ENCODE results near the gene HCFC1R1. TPM values are rescaled to one million over a fixed set of nuclear protein-coding genes. Genes with fewer than 3 reads are reported as not detected.

The HCFC1R1 gene
- total and polyA plus RNA-seq, 2 of the 8 experiments (the other 6 are each of a cell fraction or from before 2014, with no cell fraction given): 72.7 to 138 TPM

DNA sequence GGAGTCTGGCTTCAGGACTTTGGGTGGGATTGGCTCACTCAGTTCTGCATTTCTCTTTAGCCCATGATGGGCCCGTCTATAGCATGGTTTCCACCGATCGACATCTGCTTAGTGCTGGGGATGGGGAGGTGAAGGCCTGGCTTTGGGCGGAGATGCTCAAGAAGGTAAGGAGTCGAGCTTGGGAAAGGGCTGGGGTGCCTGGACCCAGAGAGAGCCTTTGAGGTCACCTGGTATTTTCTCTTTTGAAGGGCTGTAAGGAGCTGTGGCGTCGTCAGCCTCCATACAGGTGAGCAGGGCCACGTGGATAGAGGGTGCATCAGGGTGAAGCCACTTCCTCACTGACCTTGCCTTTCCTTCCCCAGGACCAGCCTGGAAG, 2.2 kb upstream of the HCFC1R1 start:
- Histone ChIP-seq H2BK120ac (replicated peaks; ENCODE audit: low read depth, low read length) (no peak overlapping the region), H3K56ac (replicated peaks; ENCODE audit: insufficient read length, low read depth, low read length) (no peak overlapping the region), H3K23ac (ENCODE audit: insufficient read length) (no peak overlapping the region), H2BK15ac (ENCODE audit: low read length) (no peak overlapping the region), H3K14ac (ENCODE audit: insufficient read length) (no peak overlapping the region), H3K27ac (ENCODE audit: low read depth, low read length) (no peak overlapping the region), H3K9me3 (ENCODE audit: insufficient read depth in 2 of 2, low read depth in 1 of 2, low read length in 1 of 2) (no peaks in the 10 kb centered on the region), H3K36me3 (ENCODE audit: control insufficient read depth in 2 of 4, insufficient read depth in 4 of 4, low read length in 3 of 4) (peaks cover 0 to 21% (median 11%) of the 10 kb centered on the region in 4 experiments; a peak in 7 of 8 replicates), H3K79me2 (ENCODE audit: control insufficient read depth in 1 of 2, insufficient read depth in 2 of 2, low read length in 2 of 2) (no peaks in the 10 kb centered on the region), H2BK12ac (ENCODE audit: low read depth, low read length) (no peak overlapping the region), H2AK5ac (ENCODE audit: low read depth, low read length) (no peak overlapping the region), H4K8ac (ENCODE audit: extremely low read depth, insufficient read depth, low read length) (no peak overlapping the region), H3K27me3 (replicated peaks in 1 of 4; ENCODE audit: control insufficient read depth in 3 of 4, extremely low read depth in 1 of 4, insufficient read depth in 3 of 4, low read length in 3 of 4) (no peaks in the 10 kb centered on the region), H4K5ac (ENCODE audit: insufficient read length, low read depth, low read length) (no peak overlapping the region), H2BK5ac (ENCODE audit: low read depth, low read length) (no peak overlapping the region), H3K79me1 (ENCODE audit: low read depth, low read length) (no peaks in the 10 kb centered on the region), H4K91ac (replicated peaks; ENCODE audit: insufficient read length, low read length) (no peak overlapping the region), H2AFZ (ENCODE audit: low read length) (no peak overlapping the region), H3K9ac (replicated peaks in 1 of 4; ENCODE audit: extremely low read depth in 1 of 4, low read depth in 3 of 4, low read length in 3 of 4) (no peak overlapping the region), H3K4me3 (ENCODE audit: extremely low read depth in 1 of 4, insufficient read depth in 2 of 4, low read depth in 3 of 4, low read length in 4 of 4) (no peak overlapping the region), H3K4me1 (replicated peaks in 1 of 4; ENCODE audit: control insufficient read depth in 3 of 4, insufficient read depth in 4 of 4, low read length in 3 of 4) (peaks cover 0 to 23% (median 20%) of the 10 kb centered on the region in 4 experiments; a peak in 6 of 7 replicates), H4K20me1 (replicated peaks in 1 of 2; ENCODE audit: control insufficient read depth in 1 of 2, insufficient read depth in 2 of 2, low read length in 2 of 2) (peaks cover 9 to 31% of the 10 kb centered on the region in 2 experiments), H2BK20ac (ENCODE audit: low read length) (no peak overlapping the region), H3K23me2 (ENCODE audit: low read depth, low read length) (peaks cover 17% of the 10 kb centered on the region; the same call in 1 of the 2 replicates), H3K4ac (replicated peaks; ENCODE audit: insufficient read length, low read depth, low read length) (no peak overlapping the region), H3K4me2 (ENCODE audit: insufficient read depth in 1 of 2, low read depth in 2 of 2, low read length in 2 of 2) (no peak overlapping the region), H3K18ac (ENCODE audit: extremely low read depth, low read length) (no peak overlapping the region)
- 89% methylated on average over 8 of the region's 8 CpGs; no CpG with 5 or more reads in 1 of the 2 experiments for WGBS, 2 experiments (ENCODE audit: extremely low coverage in 1 of 2, insufficient coverage in 1 of 2, insufficient read length in 1 of 2, insufficient replicate concordance in 2 of 2, low coverage in 1 of 2, low lambda C conversion rate in 2 of 2, missing lambda C conversion rate in 1 of 2)
- FAIRE-seq: no peak
- CTCF ChIA-PET (ENCODE audit: partially characterized antibody): interaction anchor here (1.1 to 23.8 kb wide), 2 partner anchors 21 to 32 kb away, joined by 3 to 639 read pairs; partner anchors contain the start of gene CLDN9
- DNase-seq (ENCODE audit: low read depth in 1 of 2, low spot score in 2 of 2): no peak
- POLR2A ChIA-PET (ENCODE audit: partially characterized antibody): interaction anchor here (0.5 to 35.7 kb wide), 11 partner anchors 3 to 103 kb away, joined by 3 to 1808 read pairs (median 63); partner anchors contain the start of genes BICDL2, CLDN6, CLDN9 and HCFC1R1
- no peak for TF ChIP-seq JUN (IDR thresholded peaks at IDR 0.05; ENCODE audit: low read depth, low read length)
- TF ChIP-seq CHD2 (IDR thresholded peaks at IDR 0.05; ENCODE audit: low read length): no peak
- TF ChIP-seq POLR2A (IDR thresholded peaks at IDR 0.05; ENCODE audit: control extremely low read depth in 1 of 2, low read depth in 2 of 2, low read length in 2 of 2): peak in 1 of 2 experiments; percentile 54; a peak in 1 of 3 replicates
- TF ChIP-seq EGR1 (IDR thresholded peaks at IDR 0.05; ENCODE audit: borderline replicate concordance, low read depth, low read length): no peak

Measured in H1 (cell line).